ENCODE measurements around the gene SLC44A2. TPM values are rescaled to one million over a fixed set of nuclear protein-coding genes. Genes with fewer than 3 reads are reported as not detected.

The SLC44A2 gene
- total RNA-seq, 2 donors from 2014 or later, result 106 to 240 TPM

- Mint-ChIP-seq H3K4me1 (no peaks in the 10 kb centered on the region), H3K9me3 (no peaks in the 10 kb centered on the region), H3K36me3 (ENCODE audit: low read depth) (peaks cover 79% of the 10 kb centered on the region), H3K27ac (no peak overlapping the region), H3K27me3 (ENCODE audit: insufficient read depth) (no peaks in the 10 kb centered on the region), H3K4me3 (no peak overlapping the region)
- Histone ChIP-seq H3K36me3 (ENCODE audit: control insufficient read depth, insufficient read depth, low read length) (peaks cover 93% of the 10 kb centered on the region), H3K27me3 (ENCODE audit: control insufficient read depth, insufficient read depth, low read length, poor library complexity, severe bottlenecking) (no peaks in the 10 kb centered on the region), H3K9me3 (ENCODE audit: control insufficient read depth, low read length) (no peaks in the 10 kb centered on the region), H3K27ac (ENCODE audit: low read depth, low read length) (no peak overlapping the region), H3K9ac (ENCODE audit: extremely low read depth, low read length, poor library complexity, severe bottlenecking) (no peak overlapping the region), H3K4me1 (ENCODE audit: control insufficient read depth, insufficient read depth, low read length) (no peaks in the 10 kb centered on the region), H3K4me3 (ENCODE audit: low read length) (no peak overlapping the region)
- no peak for DNase-seq
- WGBS, 2 experiments (ENCODE audit: insufficient coverage in 1 of 2, insufficient read length in 1 of 2), result 96 to 99% methylated on average over 14 to 27 of the region's 27 CpGs
- no peak for TF ChIP-seq CTCF (conservative IDR thresholded peaks at IDR 0.05)
These were observed 63.4 kb downstream of the SLC44A2 start for GRCh38 chr19:10688545-10689280.

- 93 to 96% methylated on average over 6 to 7 of the region's 7 CpGs for WGBS, 2 experiments (ENCODE audit: insufficient coverage in 1 of 2, insufficient read length in 1 of 2)
- peaks cover 9% of the 10 kb centered on the region for H3K4me1 Mint-ChIP-seq
- Histone ChIP-seq H3K27me3 (ENCODE audit: control insufficient read depth, insufficient read depth, low read length, poor library complexity, severe bottlenecking) (no peaks in the 10 kb centered on the region), H3K4me3 (ENCODE audit: low read length) (no peak overlapping the region), H3K27ac (ENCODE audit: low read depth, low read length) (no peak overlapping the region), H3K36me3 (ENCODE audit: control insufficient read depth, insufficient read depth, low read length) (peaks cover 76% of the 10 kb centered on the region), H3K9ac (ENCODE audit: extremely low read depth, low read length, poor library complexity, severe bottlenecking) (no peak overlapping the region), H3K4me1 (ENCODE audit: control insufficient read depth, insufficient read depth, low read length) (no peaks in the 10 kb centered on the region), H3K9me3 (ENCODE audit: control insufficient read depth, low read length) (no peaks in the 10 kb centered on the region)
- TF ChIP-seq CTCF (conservative IDR thresholded peaks at IDR 0.05), result no peak
- no peaks in the 10 kb centered on the region for H3K27me3 Mint-ChIP-seq (ENCODE audit: insufficient read depth)
- peaks cover 66% of the 10 kb centered on the region for H3K36me3 Mint-ChIP-seq (ENCODE audit: low read depth)
- H3K4me3 Mint-ChIP-seq, result no peak overlapping the region
- H3K27ac Mint-ChIP-seq, result peak overlapping the region; percentile 77
- H3K9me3 Mint-ChIP-seq, result no peaks in the 10 kb centered on the region
- no peak for DNase-seq
These were observed 65.0 kb downstream of the SLC44A2 start for GRCh38 chr19:10690341-10690781.

- Mint-ChIP-seq H3K4me3 (no peak overlapping the region), H3K27ac (no peak overlapping the region), H3K9me3 (no peaks in the 10 kb centered on the region), H3K27me3 (ENCODE audit: insufficient read depth) (no peaks in the 10 kb centered on the region), H3K36me3 (ENCODE audit: low read depth) (peaks cover 60% of the 10 kb centered on the region), H3K4me1 (peaks cover 11% of the 10 kb centered on the region)
- Histone ChIP-seq H3K4me3 (ENCODE audit: low read length) (no peak overlapping the region), H3K9ac (ENCODE audit: extremely low read depth, low read length, poor library complexity, severe bottlenecking) (no peak overlapping the region), H3K4me1 (ENCODE audit: control insufficient read depth, insufficient read depth, low read length) (no peaks in the 10 kb centered on the region), H3K9me3 (ENCODE audit: control insufficient read depth, low read length) (no peaks in the 10 kb centered on the region), H3K27ac (ENCODE audit: low read depth, low read length) (no peak overlapping the region), H3K36me3 (ENCODE audit: control insufficient read depth, insufficient read depth, low read length) (peaks cover 68% of the 10 kb centered on the region), H3K27me3 (ENCODE audit: control insufficient read depth, insufficient read depth, low read length, poor library complexity, severe bottlenecking) (no peaks in the 10 kb centered on the region)
- TF ChIP-seq CTCF (conservative IDR thresholded peaks at IDR 0.05), result no peak
- no peak for DNase-seq
- WGBS, 2 experiments (ENCODE audit: insufficient coverage in 1 of 2, insufficient read length in 1 of 2), result 95 to 100% methylated on average over 14 to 23 of the region's 23 CpGs
These were observed 66.0 kb downstream of the SLC44A2 start for GRCh38 chr19:10691178-10691881.
